H1 (cell line): ENCODE results near the gene TANC1. TPM values are rescaled to one million over a fixed set of nuclear protein-coding genes. Genes with fewer than 3 reads are reported as not detected.

Experiments used
- CTCF ChIA-PET: fragments of 300-600 bp; sonication (Branson Sonifier 250); formaldehyde crosslinking; loops from one replicate; lab custom pipeline; 2021; ENCODE audit not compliant: partially characterized antibody; lab: Charles Lee
- POLR2A ChIA-PET: fragments of 300-600 bp; sonication (Branson Sonifier 250); formaldehyde crosslinking; loops from one replicate; lab custom pipeline; 2021; ENCODE audit warnings: inconsistent platforms; ENCODE audit not compliant: partially characterized antibody; lab: Charles Lee
- DNase-seq, 2 experiments: peaks; one replicate each; pipeline versions ENCODE4 v3.0.0 to v3.0.0-alpha.2; 2010 to 2022; ENCODE audit warnings: low spot score in 2 of 2, low read depth in 1 of 2, mixed read lengths in 1 of 2
- FAIRE-seq: peaks from 2 replicates; lab custom pipeline; 2011; peaks lifted over from hg19 to GRCh38; lab: Jason Lieb, UNC
- H2AFZ ChIP-seq: 2 replicates; pipeline ENCODE4 v1.8.1; 2012; ENCODE audit warnings: low read length, inconsistent platforms
- H2AK5ac ChIP-seq: 2 replicates; pipeline ENCODE4 v1.6.1; 2013; ENCODE audit warnings: low read depth, low read length
- H2BK120ac ChIP-seq: replicated peaks from 2 replicates; pipeline ENCODE3; 2013; ENCODE audit warnings: low read depth, low read length, inconsistent platforms
- H2BK12ac ChIP-seq: 2 replicates; pipeline ENCODE4 v1.6.1; 2013; ENCODE audit warnings: low read depth, low read length
- H2BK15ac ChIP-seq: 2 replicates; pipeline ENCODE4 v1.6.1; 2013; ENCODE audit warnings: low read length
- H2BK20ac ChIP-seq: 2 replicates; pipeline ENCODE4 v1.6.1; 2013; ENCODE audit warnings: low read length
- H2BK5ac ChIP-seq: 2 replicates; pipeline ENCODE4 v1.6.1; 2013; ENCODE audit warnings: low read depth, low read length
- H3K14ac ChIP-seq: 2 replicates; pipeline ENCODE4 v1.6.1; 2013; ENCODE audit warnings: inconsistent platforms; ENCODE audit not compliant: insufficient read length
- H3K18ac ChIP-seq: 2 replicates; pipeline ENCODE4 v1.6.1; 2013; ENCODE audit warnings: low read length; ENCODE audit errors: extremely low read depth
- H3K23ac ChIP-seq: 2 replicates; pipeline ENCODE4 v1.6.1; 2013; ENCODE audit warnings: inconsistent platforms; ENCODE audit not compliant: insufficient read length
- H3K23me2 ChIP-seq: 2 replicates; pipeline ENCODE4 v1.6.1; 2013; ENCODE audit warnings: low read depth, low read length
- H3K27ac ChIP-seq: 2 replicates; pipeline ENCODE4 v1.6.1; 2011; ENCODE audit warnings: low read depth, low read length, inconsistent platforms
- H3K27me3 ChIP-seq, 4 experiments: replicated peaks in 1 of 4; 1 replicate in 1 of 4; 2 replicates in 3 of 4; pipeline versions ENCODE4 v1.6.1 to v1.8.1; 2011 to 2013; ENCODE audit warnings: low read length in 3 of 4, mild to moderate bottlenecking in 3 of 4, inconsistent platforms in 2 of 4, mixed read lengths in 2 of 4, moderate library complexity in 1 of 4; ENCODE audit not compliant: control insufficient read depth in 3 of 4, insufficient read depth in 3 of 4; ENCODE audit errors: extremely low read depth in 1 of 4
- H3K36me3 ChIP-seq, 4 experiments: 2 replicates each; pipeline versions ENCODE4 v1.6.1 to v1.8.1; 2011 to 2013; ENCODE audit warnings: mild to moderate bottlenecking in 4 of 4, low read length in 3 of 4, moderate library complexity in 2 of 4, control low read depth in 1 of 4, inconsistent platforms in 1 of 4; ENCODE audit not compliant: insufficient read depth in 4 of 4, control insufficient read depth in 2 of 4
- H3K4ac ChIP-seq: replicated peaks from 2 replicates; pipeline ENCODE3; 2013; ENCODE audit warnings: low read length, low read depth, mixed read lengths, inconsistent platforms; ENCODE audit not compliant: insufficient read length
- H3K4me1 ChIP-seq, 4 experiments: replicated peaks in 1 of 4; 1 replicate in 1 of 4; 2 replicates in 3 of 4; pipeline versions ENCODE4 v1.6.1 to v1.8.1; 2011 to 2013; ENCODE audit warnings: low read length in 3 of 4, inconsistent platforms in 2 of 4, mixed read lengths in 1 of 4; ENCODE audit not compliant: insufficient read depth in 4 of 4, control insufficient read depth in 3 of 4
- H3K4me2 ChIP-seq, 2 experiments: 2 replicates each; pipeline versions ENCODE4 v1.6.1 to v1.8.1; 2011 to 2013; ENCODE audit warnings: low read depth in 2 of 2, low read length in 2 of 2, control low read depth in 1 of 2, inconsistent platforms in 1 of 2, mild to moderate bottlenecking in 1 of 2; ENCODE audit not compliant: insufficient read depth in 1 of 2
- H3K4me3 ChIP-seq, 4 experiments: fragments of 200-600, 300-600 bp in 1 of 4; sonication (generic), shearing (Covaris generic), sonication (Bioruptor Twin) in 1 of 4; 2 replicates each; pipeline versions ENCODE4 v1.5.1 to v1.8.1; 2011 to 2016; ENCODE audit warnings: low read length in 4 of 4, low read depth in 3 of 4, control low read depth in 2 of 4, inconsistent platforms in 2 of 4, mild to moderate bottlenecking in 2 of 4, mixed read lengths in 1 of 4, moderate library complexity in 1 of 4; ENCODE audit not compliant: insufficient read depth in 2 of 4; ENCODE audit errors: extremely low read depth in 1 of 4
- H3K56ac ChIP-seq: replicated peaks from 2 replicates; pipeline ENCODE3; 2013; ENCODE audit warnings: low read depth, mild to moderate bottlenecking, mixed read lengths, low read length, inconsistent platforms; ENCODE audit not compliant: insufficient read length
- H3K79me1 ChIP-seq: 2 replicates; pipeline ENCODE4 v1.6.1; 2013; ENCODE audit warnings: low read depth, low read length, control low read depth
- H3K79me2 ChIP-seq, 2 experiments: 2 replicates each; pipeline versions ENCODE4 v1.6.1 to v1.8.1; 2012 to 2013; ENCODE audit warnings: low read length in 2 of 2, mild to moderate bottlenecking in 2 of 2, inconsistent platforms in 1 of 2; ENCODE audit not compliant: insufficient read depth in 2 of 2, control insufficient read depth in 1 of 2
- H3K9ac ChIP-seq, 4 experiments: replicated peaks in 1 of 4; 1 replicate in 1 of 4; 2 replicates in 3 of 4; pipeline versions ENCODE4 v1.6.1 to v1.8.1; 2011 to 2013; ENCODE audit warnings: low read depth in 3 of 4, low read length in 3 of 4, control low read depth in 2 of 4, mild to moderate bottlenecking in 2 of 4, moderate library complexity in 2 of 4, inconsistent platforms in 1 of 4; ENCODE audit errors: extremely low read depth in 1 of 4
- H3K9me3 ChIP-seq, 2 experiments: 2 replicates each; pipeline versions ENCODE4 v1.6.1 to v1.8.1; 2012 to 2013; ENCODE audit warnings: mild to moderate bottlenecking in 2 of 2, moderate library complexity in 2 of 2, control low read depth in 1 of 2, inconsistent platforms in 1 of 2, low read depth in 1 of 2, low read length in 1 of 2, mixed read lengths in 1 of 2; ENCODE audit not compliant: insufficient read depth in 2 of 2
- H4K20me1 ChIP-seq, 2 experiments: replicated peaks in 1 of 2; 2 replicates each; pipeline versions ENCODE3 to v1.8.1; 2011 to 2013; ENCODE audit warnings: inconsistent platforms in 2 of 2, low read length in 2 of 2, mild to moderate bottlenecking in 1 of 2; ENCODE audit not compliant: insufficient read depth in 2 of 2, control insufficient read depth in 1 of 2
- H4K5ac ChIP-seq: 2 replicates; pipeline ENCODE4 v1.6.1; 2013; ENCODE audit warnings: low read length, low read depth, mixed read lengths, inconsistent platforms; ENCODE audit not compliant: insufficient read length
- H4K8ac ChIP-seq: 2 replicates; pipeline ENCODE4 v1.8.0; 2013; ENCODE audit warnings: mild to moderate bottlenecking, moderate library complexity, low read length, inconsistent platforms; ENCODE audit not compliant: insufficient read depth; ENCODE audit errors: extremely low read depth
- H4K91ac ChIP-seq: replicated peaks from 2 replicates; pipeline ENCODE3; 2013; ENCODE audit warnings: low read length, mixed read lengths, inconsistent platforms; ENCODE audit not compliant: insufficient read length
- BRCA1 ChIP-seq: IDR thresholded peaks from 2 replicates; pipeline ENCODE4 v1.6.1; 2012; ENCODE audit warnings: low read depth, low read length, improper control_type of control experiment
- CHD2 ChIP-seq: IDR thresholded peaks from 2 replicates; pipeline ENCODE4 v1.6.1; 2012; ENCODE audit warnings: low read length, improper control_type of control experiment
- CREB1 ChIP-seq: IDR thresholded peaks from 2 replicates; pipeline ENCODE4 v1.6.1; 2012; ENCODE audit warnings: inconsistent platforms
- KDM5A ChIP-seq: fragments of 200-600 bp; IDR thresholded peaks from 2 replicates; pipeline ENCODE4 v1.7.1; 2012; ENCODE audit warnings: mild to moderate bottlenecking, low read length, inconsistent platforms, mixed read lengths
- RNF2 ChIP-seq: fragments of 200-900, 300-1000 bp; sonication (generic); IDR thresholded peaks from 2 replicates; pipeline ENCODE4 v1.7.1; 2016; ENCODE audit warnings: borderline replicate concordance, low read depth, mild to moderate bottlenecking, antibody characterized with exemption, low read length; ENCODE audit not compliant: poor library complexity, severe bottlenecking; ENCODE audit errors: missing control alignments
- SAP30 ChIP-seq: fragments of 300-600 bp; sonication (generic); IDR thresholded peaks from 2 replicates; pipeline ENCODE4 v1.7.1; 2012; ENCODE audit warnings: low read length, moderate library complexity, mild to moderate bottlenecking, inconsistent platforms; ENCODE audit not compliant: insufficient read depth, insufficient replicate concordance
- SIX5 ChIP-seq: IDR thresholded peaks from 2 replicates; pipeline ENCODE4 v1.6.1; 2011; ENCODE audit warnings: mild to moderate bottlenecking, low read depth, low read length
- SP2 ChIP-seq: IDR thresholded peaks from 2 replicates; pipeline ENCODE4 v1.6.1; 2012; ENCODE audit warnings: mild to moderate bottlenecking, low read length, inconsistent platforms
- WGBS, 2 experiments: shearing (Covaris generic) in 1 of 2; methylation state at CpG; one replicate each; pipeline versions ENCODE4 v1.1.6 to v1.1.7; 2013 to 2015; ENCODE audit warnings: low lambda C conversion rate in 2 of 2, mixed read lengths in 2 of 2, inconsistent platforms in 1 of 2, low coverage in 1 of 2, missing lambda C conversion rate in 1 of 2; ENCODE audit not compliant: insufficient replicate concordance in 2 of 2, insufficient coverage in 1 of 2, insufficient read length in 1 of 2; ENCODE audit errors: extremely low coverage in 1 of 2, missing lambda C conversion rate in 1 of 2; 5-methylcytosine and 5-hydroxymethylcytosine counted together
- polyA plus RNA-seq, 7 experiments: library from polyadenylated mRNA; depleted of rRNA in 3 of 7; stranded (reverse) in 5 of 7; unstranded in 2 of 7; fragments of >200 nt in 5 of 7; fragments of 200-250 nt in 2 of 7; gene quantifications; 1 replicate in 5 of 7; 2 replicates in 1 of 7; 4 replicates in 1 of 7; pipeline versions ENCODE4 v1.2.1 to v1.2.3, GENCODE V29; 2011 to 2013; ENCODE audit warnings: missing spikeins in 2 of 7, mixed read lengths in 2 of 7
- total RNA-seq: library from RNA; stranded (reverse); fragmentation: NEBNext Ultra II Directional; extraction: Animal tissue kit (Norgen Biotek cat#: 25700); gene quantifications from 2 replicates; pipeline ENCODE4 v1.2.1, GENCODE V29; 2021

TANC1 gene
- total and polyA plus RNA-seq, 2 of the 8 experiments (the other 6 are each of a cell fraction or from before 2014, with no cell fraction given), result 4.1 to 7.6 TPM

GRCh38 chr2:159054985-159055384 is 86.5 kb downstream of the TANC1 start:
- ChIA-PET CTCF (interaction anchor here (0.5 to 2.7 kb wide), 5 partner anchors 9 to 25 kb away, joined by 3 to 9 read pairs (median 4); no protein-coding TSS in a partner anchor), POLR2A (no interaction called here)
- Histone ChIP-seq H3K4me1 (peaks cover 0 to 2% (median 2%) of the 10 kb centered on the region in 4 experiments; a peak in 3 of 7 replicates), H2BK120ac (no peak overlapping the region), H4K91ac (no peak overlapping the region), H3K23ac (no peak overlapping the region), H3K56ac (no peak overlapping the region), H4K8ac (no peak overlapping the region), H2AFZ (no peak overlapping the region), H4K20me1 (peaks cover 0 to 2% of the 10 kb centered on the region in 2 experiments), H2AK5ac (no peak overlapping the region), H2BK15ac (no peak overlapping the region), H3K18ac (no peak overlapping the region), H3K4ac (no peak overlapping the region), H2BK5ac (no peak overlapping the region), H3K9me3 (no peaks in the 10 kb centered on the region), H3K27me3 (no peaks in the 10 kb centered on the region), H3K23me2 (no peaks in the 10 kb centered on the region), H3K36me3 (no peaks in the 10 kb centered on the region), H3K79me1 (no peaks in the 10 kb centered on the region; the same call in 1 of the 2 replicates), H4K5ac (no peak overlapping the region), H3K9ac (no peak overlapping the region), H3K79me2 (no peaks in the 10 kb centered on the region), H2BK20ac (no peak overlapping the region), H3K27ac (no peak overlapping the region), H3K4me3 (no peak overlapping the region), H3K14ac (no peak overlapping the region), H3K4me2 (no peak overlapping the region), H2BK12ac (no peak overlapping the region)
- DNase-seq (no peak), FAIRE-seq (no peak)
- WGBS, 2 experiments, result 82% methylated on average over 4 of the region's 4 CpGs; no CpG with 5 or more reads in 1 of the 2 experiments
- TF ChIP-seq SAP30 (no peak), CHD2 (no peak), KDM5A (no peak), SIX5 (no peak), SP2 (no peak), RNF2 (no peak), BRCA1 (no peak), CREB1 (no peak)
